Islet precursor cell (in vitro differentiated cells): ENCODE data around the gene FMN1.
A peak's percentile ranks its signal among the peaks of the same experiment; 100 is the strongest.

Experiments
- DNase-seq: peaks from one replicate; pipeline ENCODE4 v3.0.0-alpha.2; 2018

Gene FMN1, protein sequence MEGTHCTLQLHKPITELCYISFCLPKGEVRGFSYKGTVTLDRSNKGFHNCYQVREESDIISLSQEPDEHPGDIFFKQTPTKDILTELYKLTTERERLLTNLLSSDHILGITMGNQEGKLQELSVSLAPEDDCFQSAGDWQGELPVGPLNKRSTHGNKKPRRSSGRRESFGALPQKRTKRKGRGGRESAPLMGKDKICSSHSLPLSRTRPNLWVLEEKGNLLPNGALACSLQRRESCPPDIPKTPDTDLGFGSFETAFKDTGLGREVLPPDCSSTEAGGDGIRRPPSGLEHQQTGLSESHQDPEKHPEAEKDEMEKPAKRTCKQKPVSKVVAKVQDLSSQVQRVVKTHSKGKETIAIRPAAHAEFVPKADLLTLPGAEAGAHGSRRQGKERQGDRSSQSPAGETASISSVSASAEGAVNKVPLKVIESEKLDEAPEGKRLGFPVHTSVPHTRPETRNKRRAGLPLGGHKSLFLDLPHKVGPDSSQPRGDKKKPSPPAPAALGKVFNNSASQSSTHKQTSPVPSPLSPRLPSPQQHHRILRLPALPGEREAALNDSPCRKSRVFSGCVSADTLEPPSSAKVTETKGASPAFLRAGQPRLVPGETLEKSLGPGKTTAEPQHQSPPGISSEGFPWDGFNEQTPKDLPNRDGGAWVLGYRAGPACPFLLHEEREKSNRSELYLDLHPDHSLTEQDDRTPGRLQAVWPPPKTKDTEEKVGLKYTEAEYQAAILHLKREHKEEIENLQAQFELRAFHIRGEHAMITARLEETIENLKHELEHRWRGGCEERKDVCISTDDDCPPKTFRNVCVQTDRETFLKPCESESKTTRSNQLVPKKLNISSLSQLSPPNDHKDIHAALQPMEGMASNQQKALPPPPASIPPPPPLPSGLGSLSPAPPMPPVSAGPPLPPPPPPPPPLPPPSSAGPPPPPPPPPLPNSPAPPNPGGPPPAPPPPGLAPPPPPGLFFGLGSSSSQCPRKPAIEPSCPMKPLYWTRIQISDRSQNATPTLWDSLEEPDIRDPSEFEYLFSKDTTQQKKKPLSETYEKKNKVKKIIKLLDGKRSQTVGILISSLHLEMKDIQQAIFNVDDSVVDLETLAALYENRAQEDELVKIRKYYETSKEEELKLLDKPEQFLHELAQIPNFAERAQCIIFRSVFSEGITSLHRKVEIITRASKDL (N-terminal part only)

DNA sequence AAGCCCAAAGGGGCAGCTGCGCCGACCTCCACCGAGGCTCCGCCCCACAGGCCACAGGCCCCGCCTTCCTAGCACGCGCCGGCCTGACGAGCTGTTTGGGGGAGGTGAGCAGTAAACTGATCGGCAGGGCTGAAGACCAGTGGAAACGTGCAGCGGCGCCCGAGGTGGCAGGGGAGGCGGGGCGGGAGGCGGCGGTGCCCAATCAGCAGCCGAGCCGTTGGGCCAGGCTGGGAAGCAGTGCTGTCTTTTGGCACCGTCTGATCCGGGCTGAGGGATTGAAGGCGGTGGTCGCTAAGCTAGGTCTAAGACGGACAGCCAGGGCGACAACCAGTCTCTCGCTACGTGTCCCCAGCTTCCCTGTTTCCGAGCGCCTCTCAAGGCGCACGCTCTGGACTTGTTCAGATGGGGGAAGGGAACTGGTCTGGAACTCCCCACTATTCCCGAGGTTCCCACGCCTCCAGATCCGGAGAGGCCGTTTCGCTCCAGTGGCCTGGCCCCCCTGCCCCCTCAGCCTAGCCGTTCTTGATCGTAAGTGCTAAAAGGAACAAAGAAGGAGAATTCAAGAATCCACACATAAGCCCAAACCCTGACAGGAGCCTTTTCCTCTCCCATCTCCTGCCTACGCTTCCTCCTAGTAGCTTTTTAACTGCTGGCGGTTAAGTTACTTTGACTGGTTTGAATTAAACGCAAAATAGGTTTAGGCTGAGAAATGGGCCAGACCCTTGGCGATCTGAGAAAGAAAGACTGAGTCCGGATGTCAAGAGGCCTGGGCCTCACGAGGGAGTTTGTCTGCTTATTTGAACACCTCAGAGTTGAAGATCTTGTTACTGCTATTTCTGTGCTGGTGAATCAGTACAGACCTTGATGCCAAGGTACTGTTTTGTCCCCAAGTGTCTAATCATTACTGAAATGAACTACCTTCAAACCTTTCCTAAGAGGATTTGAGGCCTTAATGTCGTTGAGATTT is at the start of gene FMN1:
Gene FMN1 (minus strand): TSS at position 11 of the 967 bp plus-strand sequence. CDS start 39,800 bp downstream, outside the sequence.
- DNase-seq: peak; percentile 99

DNA sequence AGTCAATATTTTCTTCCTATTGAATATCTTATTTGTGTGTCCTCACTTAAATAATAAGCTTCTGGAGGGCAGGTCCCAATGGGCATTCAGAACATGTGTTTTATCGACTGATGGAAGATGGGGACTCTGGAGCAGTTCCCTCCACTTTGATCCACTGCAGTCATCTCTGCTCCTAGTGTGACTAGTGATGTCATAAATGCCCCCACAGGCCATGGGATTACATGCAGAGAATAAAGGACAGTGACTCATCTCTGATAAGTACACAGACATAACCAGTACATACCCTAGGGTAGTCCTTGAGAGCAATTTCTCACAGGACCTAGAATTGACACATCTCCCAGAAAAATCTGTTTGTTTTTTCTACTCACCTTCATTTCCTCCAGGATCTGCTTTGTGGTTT is 49.4 kb upstream of the FMN1 start:
- DNase-seq: peak; percentile 84

DNA sequence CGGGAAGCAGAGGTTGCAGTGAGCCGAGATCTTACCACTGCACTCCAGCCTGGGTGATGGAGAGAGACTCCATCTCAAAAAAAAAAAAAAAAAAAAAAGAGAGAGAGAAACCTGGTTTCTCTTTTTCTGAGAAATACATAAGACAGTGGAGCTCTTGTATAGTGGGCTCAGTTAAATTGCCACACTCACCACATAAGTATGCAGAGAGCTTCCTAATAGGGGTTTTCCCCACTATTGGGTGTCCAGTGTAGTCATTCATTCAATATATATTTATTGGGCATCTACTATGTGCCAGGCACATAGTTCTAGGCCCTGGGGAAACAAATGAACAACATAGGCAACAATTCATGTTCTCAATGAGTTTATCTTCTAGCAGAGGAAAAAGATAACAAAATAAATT is 48.9 kb upstream of the FMN1 start:
- no peak for DNase-seq

DNA sequence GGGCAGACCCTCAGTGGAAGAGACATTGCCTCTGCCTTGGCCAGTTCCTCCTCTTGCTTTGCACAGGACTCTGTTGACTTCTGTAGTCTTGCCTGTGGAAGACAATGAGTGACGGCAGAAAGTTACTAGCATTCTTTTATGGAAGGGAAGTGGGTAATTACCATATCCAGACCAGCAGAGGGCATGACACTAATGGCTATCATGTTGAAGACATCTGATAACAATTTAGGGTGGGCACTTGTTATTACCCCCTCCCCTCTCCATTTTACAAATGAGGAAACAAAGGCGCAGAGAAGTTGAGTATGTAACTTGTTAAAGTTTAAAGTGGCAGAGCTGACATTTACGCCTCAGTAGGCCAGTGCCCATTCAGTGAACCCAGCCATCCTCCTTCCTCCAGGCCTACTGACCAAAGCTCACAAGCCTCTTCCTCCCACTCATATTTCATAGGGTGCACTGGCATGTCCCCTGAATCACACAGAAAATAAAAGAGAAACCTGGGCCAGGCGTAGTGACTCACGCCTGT is 48.2 kb upstream of the FMN1 start:
- DNase-seq: peak; percentile 87

DNA sequence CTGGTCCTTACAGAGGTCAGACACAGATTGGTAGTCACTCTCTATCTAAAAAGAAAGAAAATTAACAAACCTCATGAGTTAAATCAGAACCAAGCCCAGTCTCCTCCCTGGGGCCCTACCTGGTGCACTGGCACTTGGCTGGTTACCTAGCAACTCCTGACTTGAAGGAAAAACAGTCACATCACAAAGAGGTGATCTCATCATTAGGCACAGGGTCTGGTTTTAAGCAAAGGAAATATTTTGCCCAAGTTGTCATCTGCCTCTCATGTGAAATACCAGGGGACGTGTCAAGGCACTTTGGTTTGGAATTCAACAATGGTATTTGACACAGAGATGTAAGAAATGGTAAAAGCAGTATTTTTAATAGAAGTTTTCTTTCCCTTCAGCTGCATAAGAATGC is 47.7 kb upstream of the FMN1 start:
- peak; percentile 93 for DNase-seq

DNA sequence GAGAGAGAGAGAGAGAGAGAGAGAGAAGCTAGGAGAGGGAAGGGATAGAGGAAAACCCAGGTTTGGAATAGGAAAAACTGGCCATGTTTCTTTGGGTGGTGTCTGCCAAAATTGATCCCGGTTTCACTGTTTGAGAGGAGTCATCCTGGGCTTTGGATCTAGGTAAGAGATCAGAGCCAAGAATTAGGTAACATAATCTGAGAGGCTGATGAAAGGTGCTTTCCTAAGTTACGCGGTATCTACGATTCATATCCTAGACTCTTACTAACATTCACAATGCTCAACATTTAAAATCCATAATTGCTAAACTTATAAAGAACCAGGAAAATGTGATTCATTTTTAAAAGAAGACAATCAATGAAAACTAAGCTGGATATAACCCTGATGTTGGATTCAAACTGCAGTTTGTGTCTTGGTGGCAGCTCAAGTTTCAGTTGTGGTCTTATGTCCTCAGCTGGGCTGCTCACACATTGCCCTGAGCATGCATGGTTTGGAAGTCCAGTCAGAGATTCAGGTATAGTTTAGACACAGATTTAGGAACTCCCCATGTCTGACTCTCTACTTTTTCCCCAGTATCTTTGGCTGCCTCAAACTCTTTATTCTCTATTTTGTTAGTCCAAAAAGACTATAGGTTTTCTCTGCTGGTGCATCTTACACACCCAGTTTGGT is 42.5 kb upstream of the FMN1 start:
- no peak for DNase-seq

DNA sequence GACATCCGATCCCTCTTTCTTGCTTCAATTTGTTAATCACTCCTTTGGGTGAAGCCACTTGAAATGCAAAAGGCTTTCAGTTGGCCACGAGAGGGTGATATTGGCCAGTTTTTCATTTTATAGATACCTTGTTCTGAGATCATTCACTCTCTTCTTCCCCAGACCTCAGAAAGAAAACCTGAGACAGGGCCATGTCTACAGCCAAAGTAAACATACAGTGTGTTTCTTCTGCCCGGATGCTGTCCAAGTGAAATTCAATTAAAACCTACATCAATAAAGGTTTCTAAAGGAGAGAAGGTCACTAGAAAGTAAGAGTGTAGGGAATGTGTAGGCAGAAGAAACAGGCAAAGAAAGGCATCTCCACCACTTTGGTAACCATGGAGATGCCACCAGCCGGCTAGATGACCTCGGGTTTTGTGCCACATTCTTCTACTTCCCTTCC is 39.5 kb upstream of the FMN1 start:
- no peak for DNase-seq

DNA sequence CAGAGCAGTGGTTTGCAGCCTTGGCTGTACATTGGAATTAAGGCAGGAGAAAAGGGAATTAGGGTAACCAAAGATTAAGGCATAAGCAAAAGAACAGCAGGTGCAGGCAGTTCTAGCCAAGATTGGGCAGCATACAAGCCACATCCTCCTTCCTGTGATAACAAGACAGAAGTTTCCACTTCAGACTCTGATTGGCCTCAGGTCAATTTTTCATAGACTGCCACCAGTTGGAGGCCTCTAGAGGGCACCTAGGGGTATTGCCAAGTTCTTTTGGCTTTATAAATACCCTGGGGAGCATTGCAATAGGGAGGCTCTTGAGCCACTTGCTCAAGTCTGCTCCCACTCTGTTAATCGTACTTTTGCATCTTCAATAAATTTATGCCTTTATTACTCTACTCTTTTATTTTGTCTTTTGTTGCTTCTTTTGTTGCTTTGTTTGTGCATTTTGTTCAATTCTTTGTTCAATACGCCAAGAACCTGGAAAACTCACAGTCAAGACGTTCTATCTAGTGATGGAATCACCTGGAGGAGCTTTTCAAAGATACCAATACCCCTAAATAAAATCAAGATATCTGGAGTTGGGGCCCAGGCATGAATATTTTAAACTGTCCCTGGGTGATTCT is 32.2 kb upstream of the FMN1 start:
- peak; percentile 61 for DNase-seq

DNA sequence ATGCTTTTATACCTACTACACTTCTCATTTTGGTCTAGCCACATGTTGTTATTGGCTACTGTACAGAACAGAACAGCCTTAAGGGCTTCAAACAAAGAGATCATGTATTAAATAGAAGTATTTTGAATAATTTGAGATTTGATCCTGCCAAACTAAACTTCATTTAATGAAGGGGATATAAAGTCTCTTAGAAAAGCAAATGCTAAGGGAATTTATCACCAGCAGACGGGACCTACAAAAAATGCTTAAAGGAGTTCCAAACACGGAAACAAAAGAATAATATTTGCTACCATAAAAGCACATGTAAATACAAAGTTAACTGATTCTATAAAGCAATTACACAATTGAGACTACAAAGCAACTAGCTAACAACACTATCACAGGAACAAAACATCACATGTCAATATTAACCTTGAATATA is 23.6 kb upstream of the FMN1 start:
- DNase-seq: no peak

DNA sequence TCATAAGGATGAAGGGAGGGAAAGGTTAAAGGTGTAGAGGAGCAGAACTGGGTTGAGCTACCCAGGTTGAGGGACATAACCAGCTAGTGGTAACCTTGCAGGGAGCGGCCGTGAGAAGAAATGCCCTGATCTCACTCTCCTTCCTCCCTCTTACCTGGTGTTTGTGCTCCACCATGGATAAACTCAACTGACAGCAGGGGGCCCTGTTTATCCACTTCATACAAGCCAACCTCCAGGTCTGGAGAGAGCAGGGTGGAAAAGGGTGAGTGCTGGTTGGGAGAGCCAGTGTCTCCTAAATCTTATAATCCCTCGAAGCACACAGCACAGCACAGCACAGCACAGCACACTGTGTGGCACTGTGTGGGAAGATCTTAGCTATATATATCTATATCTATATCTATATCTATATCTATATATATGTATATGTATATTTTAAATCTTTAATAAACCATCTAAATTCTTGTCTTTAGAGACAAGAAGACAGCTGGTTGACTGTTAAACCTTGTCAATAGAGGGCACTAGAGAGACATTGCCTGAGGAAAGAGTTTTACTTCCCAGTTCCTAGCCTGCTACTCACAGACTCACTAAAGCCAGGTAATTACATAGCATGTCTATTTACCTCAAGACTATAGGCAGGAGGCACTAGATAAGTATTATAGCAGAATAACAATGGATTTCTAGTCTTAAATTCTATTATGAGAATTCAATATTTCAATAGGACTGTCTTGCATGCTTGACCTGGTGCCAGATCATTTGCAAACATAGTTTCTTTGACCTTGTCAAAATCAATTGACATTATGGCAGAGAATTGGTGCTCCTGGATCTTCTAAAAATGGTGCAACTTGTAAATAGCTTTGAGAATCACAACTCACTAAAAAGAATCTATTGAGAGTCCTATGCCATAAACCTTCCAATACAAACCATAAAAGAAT is 21.7 kb upstream of the FMN1 start:
- peak; percentile 73 for DNase-seq

DNA sequence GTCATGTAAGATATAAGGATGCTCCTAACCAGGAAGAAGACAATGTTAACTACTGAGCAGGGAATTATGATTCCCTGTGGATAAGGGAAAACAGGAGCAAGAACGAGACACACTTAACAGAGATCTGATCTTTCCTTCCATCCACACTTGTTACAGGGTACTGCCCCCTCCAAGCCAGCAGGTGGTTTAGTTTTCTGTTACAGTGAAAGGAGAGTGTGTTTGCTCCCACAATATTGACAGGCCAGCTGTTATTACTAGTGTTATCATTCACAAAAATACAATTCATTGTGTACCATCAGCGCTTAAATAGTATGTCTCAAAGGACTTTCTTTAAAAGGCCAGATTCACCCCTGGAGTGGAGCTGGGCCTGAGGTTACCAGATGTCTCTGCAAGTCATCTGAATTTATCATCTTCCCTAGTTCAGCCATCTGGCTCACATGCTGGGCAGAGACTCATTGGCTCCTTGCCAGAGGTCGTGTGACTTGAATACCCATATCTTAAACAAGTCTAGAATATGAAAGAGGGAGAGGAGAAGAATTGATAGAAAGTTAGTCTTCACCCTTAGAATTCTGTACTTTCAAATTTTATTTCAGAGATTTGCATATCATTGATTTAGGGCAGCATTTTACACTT is 16.8 kb upstream of the FMN1 start:
- no peak for DNase-seq

DNA sequence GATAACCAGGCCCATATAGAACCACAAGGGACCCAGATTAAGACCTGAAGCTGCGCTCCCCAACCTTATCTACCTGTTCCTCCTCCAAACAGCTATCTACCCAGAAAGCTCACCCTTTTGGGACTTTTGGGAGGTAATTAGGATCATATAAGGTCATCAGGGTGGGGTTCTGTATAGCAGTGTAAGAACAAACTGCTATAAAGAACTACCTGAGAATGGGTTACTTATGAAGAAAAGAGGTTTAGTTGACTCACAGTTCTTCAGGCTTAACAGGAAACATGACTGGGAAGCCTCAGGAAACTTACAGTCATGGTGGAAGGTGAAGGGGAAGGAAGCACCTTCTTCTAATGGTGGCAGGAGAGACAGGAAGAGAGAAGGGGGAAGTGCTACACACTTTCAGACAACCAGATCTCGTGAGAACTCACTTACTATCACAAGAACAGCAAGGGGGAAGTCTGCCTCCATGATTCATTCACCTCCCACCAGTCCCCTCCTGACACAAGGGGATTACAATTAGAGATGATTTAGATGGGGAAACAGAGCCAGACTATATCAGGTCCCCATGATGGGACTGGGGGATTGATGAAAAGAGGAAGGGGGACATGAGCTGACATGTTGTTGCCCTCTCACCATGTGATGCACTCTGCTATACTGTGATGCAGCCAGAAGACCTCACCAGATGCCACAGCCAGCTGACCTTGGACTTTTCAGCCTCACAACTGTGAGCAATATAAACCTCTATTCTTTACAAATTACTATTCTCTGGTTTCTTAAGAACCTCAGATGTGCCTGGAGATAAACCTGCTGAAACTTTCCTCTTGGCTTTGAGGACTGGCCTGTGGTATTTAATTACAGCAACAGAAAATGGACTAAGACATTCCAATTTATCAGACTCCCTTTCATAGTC is 15.3 kb upstream of the FMN1 start:
- no peak for DNase-seq

DNA sequence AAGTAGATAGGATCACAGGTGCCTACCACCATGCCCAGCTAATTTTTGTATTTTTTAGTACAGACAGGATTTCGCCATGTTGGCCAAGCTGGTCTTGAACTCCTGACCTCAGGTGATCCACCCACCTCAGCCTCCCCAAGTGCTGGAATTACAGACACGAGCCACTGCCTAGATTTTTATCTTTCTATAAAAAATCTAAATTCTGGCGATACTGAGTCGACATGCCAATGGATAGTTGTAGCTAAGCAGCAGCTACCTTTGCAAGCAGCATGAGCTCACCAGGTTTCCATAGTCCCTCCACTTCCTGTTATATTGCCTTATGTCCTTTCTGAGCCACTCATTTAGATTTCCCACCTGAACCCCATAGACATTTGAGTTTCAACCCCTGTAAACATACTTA is 13.1 kb upstream of the FMN1 start:
- DNase-seq: no peak

DNA sequence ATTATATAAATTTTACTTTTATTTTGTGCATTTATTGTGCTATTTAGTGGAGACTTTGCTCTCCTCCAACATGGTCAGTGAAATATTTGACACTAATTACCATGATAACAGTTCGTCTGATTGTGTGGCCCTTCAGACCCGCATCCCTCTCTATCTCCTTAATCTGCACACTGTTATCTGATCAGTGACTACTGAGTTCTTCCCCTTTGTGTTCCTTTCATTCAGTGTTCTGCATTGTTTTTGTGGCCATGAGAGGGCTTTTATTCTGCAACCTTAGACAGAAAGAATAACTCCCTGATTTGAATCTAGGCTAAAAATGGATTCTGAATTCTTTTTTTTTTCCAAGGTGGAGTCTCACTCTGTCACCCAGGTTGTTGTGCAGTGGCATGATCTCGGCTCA is 11.9 kb upstream of the FMN1 start:
- no peak for DNase-seq

DNA sequence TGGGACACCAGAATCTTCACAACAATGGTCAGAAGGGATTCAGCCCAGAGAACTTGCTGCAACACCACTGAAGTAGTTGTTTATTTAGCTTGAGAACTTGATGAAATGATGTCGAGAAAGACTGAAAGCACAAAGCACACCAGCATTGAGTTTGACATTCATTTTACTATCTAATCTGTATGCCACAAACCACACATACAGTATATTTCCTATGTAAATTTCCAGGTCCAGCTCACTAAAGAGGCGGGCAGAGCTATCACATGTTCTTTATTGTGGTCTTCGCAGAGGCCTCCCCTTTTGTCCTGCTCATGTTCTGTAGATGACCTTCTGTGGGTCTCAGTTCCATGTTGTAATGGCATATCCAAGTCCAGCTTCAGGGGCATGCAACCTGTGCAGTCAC is 10.4 kb upstream of the FMN1 start:
- no peak for DNase-seq

DNA sequence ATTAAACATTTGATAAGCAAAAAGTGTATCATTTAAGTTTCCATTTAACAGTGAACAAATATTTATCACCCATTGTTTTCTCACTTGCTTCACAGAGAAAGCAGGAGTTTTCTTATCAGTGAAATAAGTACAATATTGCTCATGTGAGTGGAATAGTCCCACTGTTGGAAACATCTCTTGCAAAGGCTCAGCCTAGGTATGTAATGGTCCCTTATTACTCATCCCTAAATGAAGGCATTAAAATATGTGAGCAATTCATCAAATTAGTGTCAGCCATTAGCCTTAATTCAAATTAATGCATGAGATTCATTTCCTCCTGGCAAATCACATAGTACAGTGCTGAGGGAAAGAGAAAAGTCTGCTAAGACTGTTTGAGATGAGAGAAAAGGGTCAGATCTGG is 9.6 kb upstream of the FMN1 start:
- no peak for DNase-seq

DNA sequence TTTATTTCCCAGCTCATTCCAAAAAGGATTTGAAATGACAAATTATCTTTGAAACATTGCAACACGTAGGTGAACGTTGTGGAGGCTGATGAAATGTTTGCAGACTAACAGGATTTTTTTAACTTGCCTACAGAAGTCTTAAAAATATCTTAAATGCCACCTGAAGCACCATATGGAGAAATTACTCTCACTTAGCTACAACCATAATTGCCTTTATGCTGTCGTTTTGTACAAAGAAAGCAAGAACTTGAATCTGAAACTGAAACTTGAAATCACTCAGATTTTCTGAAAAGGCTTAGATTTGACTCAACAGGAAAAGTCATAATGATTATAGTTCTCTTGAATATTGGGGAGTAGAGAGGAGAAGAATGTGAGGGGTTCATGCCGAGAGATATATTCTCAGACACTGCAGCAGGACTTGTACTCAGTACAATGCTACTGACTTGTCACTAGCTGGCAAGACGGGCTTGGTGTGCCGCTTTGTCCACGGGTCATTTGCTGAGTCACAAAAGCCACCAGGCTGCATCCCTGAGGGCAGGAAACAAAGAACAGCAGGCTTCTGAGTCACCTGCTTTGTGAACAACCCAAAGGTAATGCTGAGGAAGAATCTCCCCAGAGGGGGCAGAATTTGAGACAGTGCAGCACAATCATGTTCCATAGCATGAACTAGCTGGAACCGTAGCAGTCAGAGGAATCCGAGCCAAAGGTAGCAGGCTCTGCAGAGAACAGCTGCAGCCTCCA is 7.1 kb upstream of the FMN1 start:
- peak; percentile 99 for DNase-seq
